Measurements from ENCODE around the gene CLRN2. TPM values are rescaled to one million over a fixed set of nuclear protein-coding genes. Genes with fewer than 3 reads are reported as not detected.

CLRN2 gene
- total and polyA plus RNA-seq, 9 of the 15 experiments (the other 6 are each of a cell fraction or from before 2014, with no cell fraction given), result not detected

DNA sequence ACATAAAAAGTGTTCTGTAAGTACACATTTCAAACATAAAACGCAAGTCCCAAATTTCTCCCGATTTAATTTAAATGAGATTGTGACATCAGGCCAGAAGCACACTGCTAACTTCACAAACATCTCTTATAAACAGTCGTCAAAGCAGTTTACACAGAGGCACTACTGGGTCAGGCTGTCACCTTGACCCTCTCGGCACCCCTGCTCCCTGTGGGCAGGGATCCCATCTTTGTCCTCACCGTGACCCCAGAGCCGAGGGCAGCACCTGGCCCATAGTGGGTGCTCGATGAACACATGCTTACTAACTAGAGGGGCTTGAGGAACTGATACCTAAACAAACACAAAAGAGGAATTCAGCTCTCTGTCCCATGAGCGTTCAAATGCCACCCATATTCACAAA lies 25.2 kb upstream of the CLRN2 start:
- no peak overlapping the region for H3K9ac ChIP-seq (ENCODE audit: insufficient read depth in 1 of 2, low read depth in 2 of 2, low read length in 2 of 2)
- DNase-seq (ENCODE audit: extremely low read depth in 1 of 4, low spot score in 3 of 4) (no peak), ATAC-seq (no peak), FAIRE-seq (no peak)
- H3K27me3 ChIP-seq (ENCODE audit: control insufficient read depth in 2 of 2, insufficient read depth in 2 of 2, low read length in 2 of 2), result no peaks in the 10 kb centered on the region; a peak in 1 of 5 replicates
- no peak overlapping the region for H3K4me2 ChIP-seq (ENCODE audit: insufficient read depth, low read length)
- no TSS peak for BruUV-seq (replicated peaks)
- peaks cover 14% of the 10 kb centered on the region; the same call in 2 of the 3 replicates for H3K79me2 ChIP-seq (ENCODE audit: control insufficient read depth, insufficient read depth, low read length)
- CTCF ChIA-PET (ENCODE audit: low intra/inter-chr PET ratio), result no interaction called here
- POLR2A ChIA-PET, result interaction anchor here (0.6 to 1.0 kb wide), 2 partner anchors 21 to 883 kb away, joined by 3 read pairs; no protein-coding TSS in a partner anchor
- in situ Hi-C loops (cut with MboI), result no loop called here
- H3K36me3 ChIP-seq (ENCODE audit: control insufficient read depth, insufficient read depth, low read length), result peaks cover 77% of the 10 kb centered on the region
- intact Hi-C loops (cut with micrococcal nuclease), result no loop called here
- no peak overlapping the region for H3K4me3 ChIP-seq
- no peak for TF ChIP-seq ARID1B (IDR thresholded peaks at IDR 0.05)
- no peak for TF ChIP-seq ILK (tag; IDR thresholded peaks at IDR 0.05; ENCODE audit: borderline replicate concordance, low read depth)
- TF ChIP-seq NFIC (IDR thresholded peaks at IDR 0.05), result no peak
- TF ChIP-seq JUNB (CRISPR knock-in tag; conservative IDR thresholded peaks at IDR 0.05), result no peak
- no peak for TF ChIP-seq ZNF695 (CRISPR knock-in tag; IDR thresholded peaks at IDR 0.05)
- no peak overlapping the region for H3K27ac ChIP-seq (ENCODE audit: extremely low read depth, low read depth, low read length)
- H3K9me3 ChIP-seq (replicated peaks; ENCODE audit: control insufficient read depth, insufficient read depth, low read depth, low read length), result no peaks in the 10 kb centered on the region
- no peak overlapping the region for H2AFZ ChIP-seq (ENCODE audit: low read depth, low read length)
- H3K4me1 ChIP-seq (replicated peaks in 1 of 2; ENCODE audit: control insufficient read depth in 2 of 2, insufficient read depth in 2 of 2, low read length in 2 of 2), result peaks cover 8 to 15% of the 10 kb centered on the region in 2 experiments
- no peaks in the 10 kb centered on the region for H4K20me1 ChIP-seq (replicated peaks; ENCODE audit: control insufficient read depth, insufficient read depth, low read length)
- H3K9me1 ChIP-seq (ENCODE audit: control insufficient read depth, insufficient read depth, low read length), result no peaks in the 10 kb centered on the region
- WGBS (ENCODE audit: insufficient coverage, low coverage, missing lambda C conversion rate), result 93% methylated on average over 8 of the region's 8 CpGs

DNA sequence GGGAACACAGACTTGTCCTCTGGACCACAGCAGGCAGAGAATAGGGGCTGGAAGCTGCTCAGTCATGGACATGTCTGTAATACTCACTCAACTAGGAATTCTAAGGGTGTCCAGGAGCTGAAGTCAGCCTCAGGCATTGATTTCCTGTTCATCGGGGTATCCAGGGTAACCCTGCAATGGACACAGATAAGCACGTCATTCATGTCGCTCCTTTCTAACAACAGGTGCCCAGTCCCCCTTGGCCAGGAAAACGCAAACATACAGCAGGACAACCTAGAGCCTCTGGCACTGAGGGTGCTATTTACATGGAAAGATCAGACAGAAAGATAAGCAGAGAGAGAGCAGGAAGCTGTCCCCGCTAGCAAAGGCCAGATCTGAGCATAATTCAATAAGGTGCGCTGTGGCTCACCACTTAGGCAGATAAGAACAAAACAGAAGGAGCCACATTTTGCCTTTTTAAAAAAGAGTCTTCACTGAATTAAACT lies 24.3 kb upstream of the CLRN2 start:
- no peak for FAIRE-seq
- H3K27ac ChIP-seq (ENCODE audit: extremely low read depth, low read depth, low read length), result no peak overlapping the region
- no peak overlapping the region for H3K4me3 ChIP-seq
- no peak for TF ChIP-seq ZNF57 (CRISPR knock-in tag; IDR thresholded peaks at IDR 0.05)
- TF ChIP-seq FOXA3 (CRISPR knock-in tag; conservative IDR thresholded peaks at IDR 0.05 in 1 of 2, IDR thresholded peaks at IDR 0.05 in 1 of 2), result peak in 1 of 2 experiments; percentile 80; a peak in 2 of 4 replicates
- TF ChIP-seq CBX2 (IDR thresholded peaks at IDR 0.05; ENCODE audit: insufficient read depth, low read length, poor library complexity, severe bottlenecking), result no peak
- TF ChIP-seq ZNF584 (CRISPR knock-in tag; IDR thresholded peaks at IDR 0.05; ENCODE audit: low read depth), result no peak
- TF ChIP-seq POLR2G (IDR thresholded peaks at IDR 0.05; ENCODE audit: low read depth, low read length), result no peak
- TF ChIP-seq, protein P1, sequence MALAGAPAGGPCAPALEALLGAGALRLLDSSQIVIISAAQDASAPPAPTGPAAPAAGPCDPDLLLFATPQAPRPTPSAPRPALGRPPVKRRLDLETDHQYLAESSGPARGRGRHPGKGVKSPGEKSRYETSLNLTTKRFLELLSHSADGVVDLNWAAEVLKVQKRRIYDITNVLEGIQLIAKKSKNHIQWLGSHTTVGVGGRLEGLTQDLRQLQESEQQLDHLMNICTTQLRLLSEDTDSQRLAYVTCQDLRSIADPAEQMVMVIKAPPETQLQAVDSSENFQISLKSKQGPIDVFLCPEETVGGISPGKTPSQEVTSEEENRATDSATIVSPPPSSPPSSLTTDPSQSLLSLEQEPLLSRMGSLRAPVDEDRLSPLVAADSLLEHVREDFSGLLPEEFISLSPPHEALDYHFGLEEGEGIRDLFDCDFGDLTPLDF (CRISPR knock-in tag; IDR thresholded peaks at IDR 0.05), result no peak
- ATAC-seq, result no peak
- H2AFZ ChIP-seq (ENCODE audit: low read depth, low read length), result no peak overlapping the region
- DNase-seq (ENCODE audit: extremely low read depth in 1 of 4, low spot score in 3 of 4), result no peak
- intact Hi-C loops (cut with micrococcal nuclease), result no loop called here
- 66% methylated on average over 6 of the region's 6 CpGs for WGBS (ENCODE audit: insufficient coverage, low coverage, missing lambda C conversion rate)
- peaks cover 14% of the 10 kb centered on the region; the same call in 2 of the 3 replicates for H3K79me2 ChIP-seq (ENCODE audit: control insufficient read depth, insufficient read depth, low read length)
- H3K4me1 ChIP-seq (replicated peaks in 1 of 2; ENCODE audit: control insufficient read depth in 2 of 2, insufficient read depth in 2 of 2, low read length in 2 of 2), result peaks cover 8 to 16% of the 10 kb centered on the region in 2 experiments
- ChIA-PET POLR2A (interaction anchor here (1.0 kb wide), 1 partner anchor 20 kb away, joined by 3 read pairs; no protein-coding TSS in a partner anchor), CTCF (ENCODE audit: low intra/inter-chr PET ratio) (no interaction called here)
- no peaks in the 10 kb centered on the region for H4K20me1 ChIP-seq (replicated peaks; ENCODE audit: control insufficient read depth, insufficient read depth, low read length)
- peaks cover 85% of the 10 kb centered on the region for H3K36me3 ChIP-seq (ENCODE audit: control insufficient read depth, insufficient read depth, low read length)
- no TSS peak for BruUV-seq (replicated peaks)
- H3K9ac ChIP-seq (ENCODE audit: insufficient read depth in 1 of 2, low read depth in 2 of 2, low read length in 2 of 2), result no peak overlapping the region
- no peak overlapping the region for H3K4me2 ChIP-seq (ENCODE audit: insufficient read depth, low read length)
- H3K9me3 ChIP-seq (replicated peaks; ENCODE audit: control insufficient read depth, insufficient read depth, low read depth, low read length), result no peaks in the 10 kb centered on the region
- no peaks in the 10 kb centered on the region; a peak in 1 of 5 replicates for H3K27me3 ChIP-seq (ENCODE audit: control insufficient read depth in 2 of 2, insufficient read depth in 2 of 2, low read length in 2 of 2)
- no peaks in the 10 kb centered on the region for H3K9me1 ChIP-seq (ENCODE audit: control insufficient read depth, insufficient read depth, low read length)
- in situ Hi-C loops (cut with MboI), result no loop called here

Data from K562 (cell line).